ENCODE measurements around the gene SPEM2. TPM values are rescaled to one million over a fixed set of nuclear protein-coding genes. Genes with fewer than 3 reads are reported as not detected.

The SPEM2 gene
- total and polyA plus RNA-seq, 2 of the 8 experiments (the other 6 are each of a cell fraction or from before 2014, with no cell fraction given), result 0.03 TPM; not detected in 1

DNA sequence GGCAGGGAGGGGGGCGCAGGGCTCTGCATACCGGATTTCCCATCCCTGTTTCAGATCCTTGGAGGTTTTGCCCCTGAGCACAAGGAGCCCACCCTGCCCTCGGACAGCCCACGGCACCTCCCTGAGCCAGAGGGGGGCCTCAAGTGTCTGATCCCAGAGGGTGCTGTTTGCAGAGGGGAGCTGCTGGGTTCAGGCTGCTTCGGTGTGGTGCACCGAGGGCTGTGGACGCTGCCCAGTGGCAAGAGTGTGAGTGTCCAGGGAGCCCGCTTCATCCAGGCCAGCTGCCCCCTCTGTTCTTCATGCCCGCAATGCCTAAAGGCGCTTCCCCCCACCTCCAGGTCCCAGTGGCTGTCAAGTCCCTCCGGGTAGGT lies 42.1 kb upstream of the SPEM2 start (continued):
- TF ChIP-seq, protein P1, sequence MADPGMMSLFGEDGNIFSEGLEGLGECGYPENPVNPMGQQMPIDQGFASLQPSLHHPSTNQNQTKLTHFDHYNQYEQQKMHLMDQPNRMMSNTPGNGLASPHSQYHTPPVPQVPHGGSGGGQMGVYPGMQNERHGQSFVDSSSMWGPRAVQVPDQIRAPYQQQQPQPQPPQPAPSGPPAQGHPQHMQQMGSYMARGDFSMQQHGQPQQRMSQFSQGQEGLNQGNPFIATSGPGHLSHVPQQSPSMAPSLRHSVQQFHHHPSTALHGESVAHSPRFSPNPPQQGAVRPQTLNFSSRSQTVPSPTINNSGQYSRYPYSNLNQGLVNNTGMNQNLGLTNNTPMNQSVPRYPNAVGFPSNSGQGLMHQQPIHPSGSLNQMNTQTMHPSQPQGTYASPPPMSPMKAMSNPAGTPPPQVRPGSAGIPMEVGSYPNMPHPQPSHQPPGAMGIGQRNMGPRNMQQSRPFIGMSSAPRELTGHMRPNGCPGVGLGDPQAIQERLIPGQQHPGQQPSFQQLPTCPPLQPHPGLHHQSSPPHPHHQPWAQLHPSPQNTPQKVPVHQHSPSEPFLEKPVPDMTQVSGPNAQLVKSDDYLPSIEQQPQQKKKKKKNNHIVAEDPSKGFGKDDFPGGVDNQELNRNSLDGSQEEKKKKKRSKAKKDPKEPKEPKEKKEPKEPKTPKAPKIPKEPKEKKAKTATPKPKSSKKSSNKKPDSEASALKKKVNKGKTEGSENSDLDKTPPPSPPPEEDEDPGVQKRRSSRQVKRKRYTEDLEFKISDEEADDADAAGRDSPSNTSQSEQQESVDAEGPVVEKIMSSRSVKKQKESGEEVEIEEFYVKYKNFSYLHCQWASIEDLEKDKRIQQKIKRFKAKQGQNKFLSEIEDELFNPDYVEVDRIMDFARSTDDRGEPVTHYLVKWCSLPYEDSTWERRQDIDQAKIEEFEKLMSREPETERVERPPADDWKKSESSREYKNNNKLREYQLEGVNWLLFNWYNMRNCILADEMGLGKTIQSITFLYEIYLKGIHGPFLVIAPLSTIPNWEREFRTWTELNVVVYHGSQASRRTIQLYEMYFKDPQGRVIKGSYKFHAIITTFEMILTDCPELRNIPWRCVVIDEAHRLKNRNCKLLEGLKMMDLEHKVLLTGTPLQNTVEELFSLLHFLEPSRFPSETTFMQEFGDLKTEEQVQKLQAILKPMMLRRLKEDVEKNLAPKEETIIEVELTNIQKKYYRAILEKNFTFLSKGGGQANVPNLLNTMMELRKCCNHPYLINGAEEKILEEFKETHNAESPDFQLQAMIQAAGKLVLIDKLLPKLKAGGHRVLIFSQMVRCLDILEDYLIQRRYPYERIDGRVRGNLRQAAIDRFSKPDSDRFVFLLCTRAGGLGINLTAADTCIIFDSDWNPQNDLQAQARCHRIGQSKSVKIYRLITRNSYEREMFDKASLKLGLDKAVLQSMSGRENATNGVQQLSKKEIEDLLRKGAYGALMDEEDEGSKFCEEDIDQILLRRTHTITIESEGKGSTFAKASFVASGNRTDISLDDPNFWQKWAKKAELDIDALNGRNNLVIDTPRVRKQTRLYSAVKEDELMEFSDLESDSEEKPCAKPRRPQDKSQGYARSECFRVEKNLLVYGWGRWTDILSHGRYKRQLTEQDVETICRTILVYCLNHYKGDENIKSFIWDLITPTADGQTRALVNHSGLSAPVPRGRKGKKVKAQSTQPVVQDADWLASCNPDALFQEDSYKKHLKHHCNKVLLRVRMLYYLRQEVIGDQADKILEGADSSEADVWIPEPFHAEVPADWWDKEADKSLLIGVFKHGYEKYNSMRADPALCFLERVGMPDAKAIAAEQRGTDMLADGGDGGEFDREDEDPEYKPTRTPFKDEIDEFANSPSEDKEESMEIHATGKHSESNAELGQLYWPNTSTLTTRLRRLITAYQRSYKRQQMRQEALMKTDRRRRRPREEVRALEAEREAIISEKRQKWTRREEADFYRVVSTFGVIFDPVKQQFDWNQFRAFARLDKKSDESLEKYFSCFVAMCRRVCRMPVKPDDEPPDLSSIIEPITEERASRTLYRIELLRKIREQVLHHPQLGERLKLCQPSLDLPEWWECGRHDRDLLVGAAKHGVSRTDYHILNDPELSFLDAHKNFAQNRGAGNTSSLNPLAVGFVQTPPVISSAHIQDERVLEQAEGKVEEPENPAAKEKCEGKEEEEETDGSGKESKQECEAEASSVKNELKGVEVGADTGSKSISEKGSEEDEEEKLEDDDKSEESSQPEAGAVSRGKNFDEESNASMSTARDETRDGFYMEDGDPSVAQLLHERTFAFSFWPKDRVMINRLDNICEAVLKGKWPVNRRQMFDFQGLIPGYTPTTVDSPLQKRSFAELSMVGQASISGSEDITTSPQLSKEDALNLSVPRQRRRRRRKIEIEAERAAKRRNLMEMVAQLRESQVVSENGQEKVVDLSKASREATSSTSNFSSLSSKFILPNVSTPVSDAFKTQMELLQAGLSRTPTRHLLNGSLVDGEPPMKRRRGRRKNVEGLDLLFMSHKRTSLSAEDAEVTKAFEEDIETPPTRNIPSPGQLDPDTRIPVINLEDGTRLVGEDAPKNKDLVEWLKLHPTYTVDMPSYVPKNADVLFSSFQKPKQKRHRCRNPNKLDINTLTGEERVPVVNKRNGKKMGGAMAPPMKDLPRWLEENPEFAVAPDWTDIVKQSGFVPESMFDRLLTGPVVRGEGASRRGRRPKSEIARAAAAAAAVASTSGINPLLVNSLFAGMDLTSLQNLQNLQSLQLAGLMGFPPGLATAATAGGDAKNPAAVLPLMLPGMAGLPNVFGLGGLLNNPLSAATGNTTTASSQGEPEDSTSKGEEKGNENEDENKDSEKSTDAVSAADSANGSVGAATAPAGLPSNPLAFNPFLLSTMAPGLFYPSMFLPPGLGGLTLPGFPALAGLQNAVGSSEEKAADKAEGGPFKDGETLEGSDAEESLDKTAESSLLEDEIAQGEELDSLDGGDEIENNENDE (IDR thresholded peaks at IDR 0.05; ENCODE audit: insufficient replicate concordance, low read length), result no peak
- TF ChIP-seq TEAD4 (IDR thresholded peaks at IDR 0.05; ENCODE audit: low read depth, low read length), result no peak
- TF ChIP-seq CBX8 (IDR thresholded peaks at IDR 0.05; ENCODE audit: borderline replicate concordance, low read depth, low read length), result no peak
- no peak for TF ChIP-seq KDM1A (IDR thresholded peaks at IDR 0.05; ENCODE audit: borderline replicate concordance, low read length)

All from H1 (cell line).